HPDE6-E6E7 (cell line): ENCODE results near the gene ANXA11.
"Not testable (repeated sequence)": the region's sequence is repeated elsewhere in the genome, so short reads cannot be mapped to it uniquely, and the experiment has no call there.

Source experiments
- DNase-seq: peaks from one replicate; pipeline ENCODE4 v3.0.0; 2011; ENCODE audit warnings: missing footprints; ENCODE audit errors: extremely low spot score

The ANXA11 gene

GRCh38 chr10:80205477-80206276, at the start of gene ANXA11:
Gene ANXA11 (minus strand): TSS chr10:80205537. CDS start chr10:80172861, 32,676 bp downstream.
- DNase-seq = peak; percentile 66

- DNase-seq = not testable (repeated sequence)
Measured at GRCh38 chr10:80254726-80255125, 49.4 kb upstream of the ANXA11 start.

GRCh38 chr10:80253963-80254271, 48.6 kb upstream of the ANXA11 start:
- DNase-seq = not testable (repeated sequence)

- DNase-seq = no peak
Measured at GRCh38 chr10:80253266-80253962, 48.1 kb upstream of the ANXA11 start.

GRCh38 chr10:80252296-80252887, 47.1 kb upstream of the ANXA11 start:
- DNase-seq = no peak

- not testable (repeated sequence) for DNase-seq
Measured at GRCh38 chr10:80251703-80252280, 46.5 kb upstream of the ANXA11 start.

GRCh38 chr10:80250399-80250798, 45.1 kb upstream of the ANXA11 start:
- DNase-seq = not testable (repeated sequence)

- DNase-seq = not testable (repeated sequence)
Measured at GRCh38 chr10:80249906-80250305, 44.6 kb upstream of the ANXA11 start.

- not testable (repeated sequence) for DNase-seq
Measured at GRCh38 chr10:80247611-80248010, 42.3 kb upstream of the ANXA11 start.

GRCh38 chr10:80244371-80244770, 39.0 kb upstream of the ANXA11 start:
- DNase-seq = not testable (repeated sequence)

- not testable (repeated sequence) for DNase-seq
Measured at GRCh38 chr10:80242341-80242740, 37.0 kb upstream of the ANXA11 start.

GRCh38 chr10:80236457-80236856, 31.1 kb upstream of the ANXA11 start:
- DNase-seq = not testable (repeated sequence)

- not testable (repeated sequence) for DNase-seq
Measured at GRCh38 chr10:80234331-80235235, 29.2 kb upstream of the ANXA11 start.

GRCh38 chr10:80233871-80234270, 28.5 kb upstream of the ANXA11 start:
- DNase-seq = not testable (repeated sequence)

GRCh38 chr10:80226723-80227122, 21.4 kb upstream of the ANXA11 start:
- not testable (repeated sequence) for DNase-seq

- DNase-seq = not testable (repeated sequence)
Measured at GRCh38 chr10:80223031-80223419, 17.7 kb upstream of the ANXA11 start.

- not testable (repeated sequence) for DNase-seq
Measured at GRCh38 chr10:80218878-80219277, 13.5 kb upstream of the ANXA11 start.

- DNase-seq = not testable (repeated sequence)
Measured at GRCh38 chr10:80214368-80214982, 9.1 kb upstream of the ANXA11 start.

- DNase-seq = not testable (repeated sequence)
Measured at GRCh38 chr10:80212535-80213115, 7.3 kb upstream of the ANXA11 start.

GRCh38 chr10:80211786-80212185, 6.4 kb upstream of the ANXA11 start:
- no peak for DNase-seq
